HG03060 (cell line): ENCODE data around the gene KRT76.

Source experiments
- ATAC-seq: cut with Tn5 transposase; IDR thresholded peaks from one replicate; pipeline ENCODE4 v1.9.1; 2021; ENCODE audit warnings: low read depth, moderate number of reproducible peaks; ENCODE audit not compliant: unreplicated experiment

Gene KRT76

DNA sequence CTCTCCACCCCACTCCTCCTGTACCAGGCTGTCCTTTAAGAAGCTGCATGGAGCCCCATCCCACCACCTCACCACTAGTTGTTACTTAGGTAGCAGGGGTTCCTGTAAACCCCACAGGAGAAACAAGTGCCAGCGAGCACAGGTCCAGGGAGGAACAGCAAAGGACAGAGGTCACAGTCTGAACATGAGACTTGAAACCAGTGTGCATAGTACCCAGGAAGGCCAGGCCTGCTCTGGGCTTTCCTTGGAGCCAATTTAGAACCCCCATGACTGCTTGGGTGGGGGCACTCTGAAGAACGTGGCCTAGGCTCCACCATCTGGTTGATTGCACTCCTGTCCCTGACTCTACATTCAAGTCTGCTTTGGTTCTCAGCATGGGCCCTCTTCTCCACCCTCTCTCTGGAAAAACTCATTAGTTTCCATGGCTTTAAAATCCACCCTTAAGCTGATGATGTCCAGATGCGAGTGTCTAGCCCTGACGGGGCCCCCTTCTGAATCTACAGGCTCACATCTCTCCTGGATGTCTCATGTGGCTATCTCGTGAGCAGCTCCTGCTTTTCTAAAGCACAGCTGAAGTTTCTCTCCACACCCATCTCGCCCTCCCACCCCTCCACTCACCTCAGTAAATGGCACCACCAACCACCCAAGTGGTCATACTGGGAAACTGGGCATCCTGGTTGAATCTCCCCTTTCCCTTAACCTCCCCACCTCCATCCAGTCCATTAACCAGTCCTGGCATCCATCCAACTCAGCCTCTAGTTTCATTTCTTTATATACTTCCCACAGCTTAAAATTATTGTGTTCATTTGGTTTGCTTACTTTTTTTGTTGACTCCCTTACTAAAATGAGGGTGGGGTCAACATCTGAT is 10.4 kb upstream of the KRT76 start:
- no peak for ATAC-seq

DNA sequence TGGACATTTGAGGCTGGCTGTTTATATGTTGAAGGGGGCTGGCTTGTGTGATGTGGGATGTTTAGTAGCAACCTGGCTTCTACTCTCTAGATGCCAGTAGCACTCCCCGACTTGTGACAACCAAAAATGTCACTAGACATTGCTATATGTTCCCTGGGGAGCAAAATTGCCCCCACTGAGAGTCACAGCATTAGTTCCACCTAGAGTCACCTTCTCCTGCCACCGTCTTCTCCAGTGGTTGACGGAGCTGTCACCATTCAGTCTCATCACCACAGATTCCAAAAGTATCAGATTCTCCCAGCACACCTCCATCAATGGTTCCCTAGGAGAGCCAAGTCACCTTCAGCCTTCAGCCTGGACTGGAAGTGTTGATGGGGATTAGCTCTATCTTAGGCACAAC is 7.8 kb upstream of the KRT76 start:
- no peak for ATAC-seq

DNA sequence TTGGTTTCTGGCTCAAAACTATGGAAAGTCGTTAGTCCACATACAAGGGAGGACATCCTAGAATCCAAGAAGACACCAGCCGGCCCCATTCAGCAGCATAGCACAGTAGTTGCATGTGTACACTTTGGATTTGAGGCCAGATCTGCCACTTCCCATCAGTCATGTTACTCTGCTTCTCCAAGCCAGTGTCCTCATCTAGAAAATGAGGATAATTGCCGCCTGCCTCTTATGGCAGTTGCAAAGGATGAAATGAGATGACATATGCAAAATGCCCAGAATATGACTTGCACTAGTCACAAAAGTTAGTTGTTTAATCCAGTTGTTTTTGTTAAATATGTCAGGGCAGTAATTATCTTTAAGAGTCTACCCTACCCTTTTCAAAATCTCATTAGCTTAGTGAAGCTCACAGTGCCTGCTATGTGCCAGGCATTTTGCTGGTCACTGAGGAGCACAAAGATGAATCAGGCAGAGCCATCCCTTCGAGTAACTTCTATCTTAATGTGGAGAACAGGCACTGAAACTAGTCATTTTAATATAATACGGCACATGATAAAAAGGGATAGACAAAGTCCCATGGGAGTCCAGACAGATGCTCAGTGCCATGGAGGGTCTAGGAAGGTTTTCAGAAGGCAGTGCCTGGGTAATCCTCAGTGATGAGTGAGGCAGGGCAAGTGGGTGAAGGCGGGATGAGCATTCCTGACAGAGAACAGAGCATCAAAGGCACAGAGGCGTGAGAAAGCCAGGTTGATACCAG is 6.6 kb upstream of the KRT76 start:
- no peak for ATAC-seq

DNA sequence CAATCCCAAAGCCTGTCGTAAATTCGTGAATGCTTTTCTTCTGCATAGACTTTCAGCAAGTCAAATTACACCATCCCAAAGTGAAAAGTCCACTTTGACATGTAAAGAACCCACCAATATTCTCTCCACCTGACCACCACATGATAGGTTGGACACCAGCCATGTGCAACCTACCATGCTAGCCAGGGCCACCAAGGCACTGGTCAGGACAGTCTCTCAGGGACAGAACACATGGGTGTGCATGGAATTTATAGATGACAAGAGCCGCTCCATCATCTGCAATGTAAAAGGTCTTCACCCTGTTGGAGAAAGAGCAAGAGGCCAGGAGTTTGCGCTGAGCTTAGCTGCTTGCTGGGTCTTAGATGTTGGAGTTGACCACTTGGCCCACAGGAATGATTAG is 5.4 kb upstream of the KRT76 start:
- ATAC-seq: no peak

DNA sequence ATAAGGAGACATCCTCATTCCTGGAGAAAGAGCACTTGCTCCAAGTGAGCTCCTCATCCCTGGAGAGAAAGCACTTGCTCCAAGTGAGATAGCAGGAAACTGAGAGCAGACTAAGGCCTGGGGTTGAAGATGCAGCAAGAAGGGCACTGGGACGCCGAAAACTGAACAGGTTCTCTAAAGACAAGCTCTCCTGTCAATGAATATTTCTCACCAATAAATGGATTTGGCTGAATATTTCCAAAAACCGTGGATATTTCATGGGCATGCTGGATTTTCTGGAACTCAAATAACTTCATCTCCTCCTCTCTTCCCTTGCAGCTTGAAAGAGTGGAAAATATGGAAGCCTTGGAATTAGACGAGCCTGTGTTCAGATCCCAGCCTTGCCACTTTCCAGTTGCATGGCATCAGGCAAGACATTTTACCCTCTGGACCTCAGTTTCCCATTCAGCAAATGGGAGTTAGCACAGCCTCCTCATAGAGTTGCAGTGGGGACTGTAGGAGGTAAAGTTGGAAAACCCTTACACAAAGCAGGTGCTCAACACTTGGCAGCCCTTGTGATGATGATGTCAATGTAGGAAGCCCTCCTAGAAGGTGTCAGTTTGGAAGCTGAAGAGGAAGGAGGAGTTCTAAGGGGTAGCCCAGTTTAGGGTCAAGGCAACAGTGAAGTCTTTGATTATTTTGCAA is 4.4 kb upstream of the KRT76 start:
- ATAC-seq: no peak

DNA sequence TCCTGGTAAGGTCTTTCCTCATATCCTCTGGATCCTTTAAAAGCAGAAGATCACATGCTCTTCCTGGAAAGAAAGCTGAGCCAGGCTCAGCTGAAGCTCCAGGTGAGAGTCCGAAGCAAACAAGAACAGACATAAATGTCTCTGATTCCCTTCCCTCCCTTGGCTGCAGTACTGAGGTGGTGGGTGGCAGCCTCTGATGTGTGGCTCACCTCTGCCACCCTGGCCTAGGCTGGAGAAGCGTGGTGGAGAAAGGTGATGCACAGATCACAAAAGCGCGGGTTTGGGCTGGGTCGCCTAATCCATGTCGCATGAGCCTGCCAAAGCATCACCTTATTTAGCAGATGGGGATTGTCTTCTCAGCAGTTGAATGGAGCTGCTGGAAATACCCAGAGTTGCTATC is 2.8 kb upstream of the KRT76 start:
- ATAC-seq: no peak

DNA sequence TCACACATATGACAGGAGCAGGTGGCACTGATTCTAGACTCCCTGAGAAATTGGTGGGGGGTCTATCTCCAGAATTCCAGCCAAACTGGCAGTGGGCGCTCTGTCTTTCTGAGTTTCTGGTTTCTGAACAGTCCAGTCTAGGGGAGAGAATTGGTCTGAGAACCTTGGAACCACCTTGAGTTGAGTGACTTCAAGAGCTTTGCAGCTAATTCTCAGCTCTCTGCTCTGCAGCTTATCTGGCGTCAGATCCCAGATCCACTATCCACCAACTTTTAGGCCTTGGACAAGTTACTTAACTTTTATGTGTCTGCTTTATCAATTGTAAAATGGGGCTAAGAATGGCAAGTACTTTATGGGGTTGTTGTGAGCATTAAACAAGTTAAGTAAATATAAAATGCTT is 1.7 kb upstream of the KRT76 start:
- no peak for ATAC-seq

DNA sequence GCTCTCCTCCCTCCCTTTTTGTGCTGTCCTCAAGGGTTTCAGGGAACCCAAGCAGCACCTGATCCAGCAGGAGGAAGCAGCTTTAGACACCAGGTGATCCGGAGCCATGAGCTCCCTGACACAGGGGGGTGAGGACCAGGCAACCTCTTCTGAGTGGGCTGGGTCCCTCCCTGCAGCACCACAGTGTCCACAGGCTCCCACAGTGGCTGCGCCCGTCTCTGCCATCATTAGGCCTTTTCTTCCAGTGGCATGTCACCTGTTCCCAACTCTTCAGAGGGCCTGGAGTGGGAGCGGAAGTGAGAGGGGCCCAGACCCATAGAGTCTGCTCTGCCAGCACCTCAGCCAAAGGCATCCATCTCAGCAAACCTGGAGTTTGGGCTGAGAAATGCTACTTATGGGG is 421 bp upstream of the KRT76 start:
- ATAC-seq: no peak

DNA sequence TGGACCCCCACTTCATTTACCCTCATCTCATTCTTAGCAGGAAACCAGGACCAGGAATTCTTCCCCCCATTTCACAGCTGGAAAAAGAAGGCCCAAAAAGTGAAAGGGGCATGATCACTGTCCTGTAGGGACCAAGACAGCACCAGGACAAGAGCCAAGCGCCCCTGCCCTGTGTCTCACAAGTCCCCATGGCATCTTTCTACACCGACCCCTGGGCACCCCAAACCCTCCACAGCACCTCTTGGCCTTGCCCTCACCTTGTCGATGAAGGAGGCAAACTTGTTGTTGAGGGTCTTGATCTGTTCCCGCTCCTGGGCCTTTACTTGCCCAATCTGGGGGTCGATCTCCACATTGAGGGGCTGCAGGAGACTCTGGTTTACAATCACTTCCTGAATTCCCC is 710 bp downstream of the KRT76 start:
- ATAC-seq: no peak

DNA sequence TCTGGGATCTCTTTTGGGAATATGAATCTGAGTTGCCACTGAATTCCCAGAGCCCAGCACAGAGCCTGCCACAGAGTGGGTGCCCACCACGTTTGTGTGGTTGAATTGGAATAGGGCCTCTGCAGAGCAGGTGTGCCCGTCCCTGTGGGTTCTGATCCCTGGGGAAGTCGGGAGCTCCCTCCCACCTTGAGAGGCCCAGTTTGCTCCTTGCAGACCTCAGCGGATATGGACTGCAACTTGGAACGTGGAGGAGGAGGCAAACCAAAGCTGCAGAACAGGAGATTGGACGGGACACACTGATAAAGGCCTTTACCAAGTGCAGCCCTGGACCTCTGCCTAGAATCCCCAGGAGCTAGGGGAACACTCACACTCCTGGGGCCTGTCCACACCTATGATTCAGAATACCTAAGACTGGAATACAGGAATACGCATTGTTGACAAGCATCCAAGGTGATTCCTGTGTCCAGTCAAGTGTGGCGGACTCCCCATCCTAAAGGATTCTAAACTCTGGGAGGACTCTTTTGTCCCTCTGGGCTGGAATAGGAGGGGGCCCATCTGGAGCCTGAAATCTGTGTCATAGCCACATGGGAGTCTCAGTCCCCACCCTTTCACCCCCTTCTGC is 2.4 kb downstream of the KRT76 start:
- no peak for ATAC-seq

DNA sequence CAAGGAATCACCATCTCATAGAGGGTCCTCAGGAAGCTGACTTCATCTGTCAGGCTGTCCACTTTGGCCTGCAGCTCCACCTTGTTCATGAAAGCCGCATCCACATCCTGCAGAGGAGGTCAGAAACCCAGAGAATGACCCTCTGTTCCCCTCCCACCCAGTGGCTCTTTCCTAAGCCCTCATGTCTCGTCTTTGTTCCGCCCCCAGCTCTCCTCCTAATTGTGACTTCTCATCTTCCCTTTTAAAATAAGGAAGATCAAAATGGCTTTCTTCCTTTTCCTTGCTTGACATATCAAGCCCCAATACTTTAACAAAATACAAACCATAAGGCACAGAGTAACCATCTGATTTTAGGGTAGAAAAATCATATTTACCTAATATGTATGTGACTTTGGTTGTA is 4.4 kb downstream of the KRT76 start:
- ATAC-seq: no peak

DNA sequence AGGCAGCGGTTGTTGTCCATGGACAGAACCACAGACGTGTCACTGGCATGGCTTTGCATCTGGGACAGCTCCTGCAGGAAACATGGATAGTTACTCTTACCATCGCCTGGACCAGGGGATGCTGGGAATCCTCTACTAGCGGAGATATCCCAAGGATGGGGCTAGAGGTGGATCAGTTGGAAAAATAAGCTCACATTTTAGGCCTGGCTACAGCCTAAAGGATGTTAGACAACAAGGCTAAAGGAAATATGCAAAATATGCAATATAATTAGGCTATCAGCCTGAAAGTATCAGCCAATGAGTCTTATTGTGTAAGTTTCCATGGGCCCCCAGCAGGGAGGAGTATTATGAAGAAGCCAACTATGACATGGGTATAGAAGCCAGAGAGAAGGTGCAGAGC is 5.0 kb downstream of the KRT76 start:
- ATAC-seq: no peak

DNA sequence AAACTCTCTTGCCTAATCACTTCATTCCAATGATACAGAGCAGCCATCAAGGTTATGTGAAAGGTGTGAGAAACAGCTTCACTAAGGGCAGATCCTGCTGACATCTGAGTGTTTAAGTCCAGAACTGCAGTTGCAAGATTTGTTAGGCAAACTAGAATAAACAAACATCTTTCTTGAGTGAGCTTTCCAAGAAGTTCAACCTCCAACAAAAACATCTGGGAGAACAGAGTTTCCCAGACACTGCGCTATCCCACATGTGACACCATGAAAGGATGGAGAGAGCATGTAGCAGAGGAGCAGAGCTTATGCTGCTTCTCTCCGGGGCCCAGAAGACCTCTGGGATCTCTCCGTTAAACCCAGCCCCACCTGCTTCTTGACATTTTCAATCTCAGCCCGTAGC is 5.6 kb downstream of the KRT76 start:
- no peak for ATAC-seq

DNA sequence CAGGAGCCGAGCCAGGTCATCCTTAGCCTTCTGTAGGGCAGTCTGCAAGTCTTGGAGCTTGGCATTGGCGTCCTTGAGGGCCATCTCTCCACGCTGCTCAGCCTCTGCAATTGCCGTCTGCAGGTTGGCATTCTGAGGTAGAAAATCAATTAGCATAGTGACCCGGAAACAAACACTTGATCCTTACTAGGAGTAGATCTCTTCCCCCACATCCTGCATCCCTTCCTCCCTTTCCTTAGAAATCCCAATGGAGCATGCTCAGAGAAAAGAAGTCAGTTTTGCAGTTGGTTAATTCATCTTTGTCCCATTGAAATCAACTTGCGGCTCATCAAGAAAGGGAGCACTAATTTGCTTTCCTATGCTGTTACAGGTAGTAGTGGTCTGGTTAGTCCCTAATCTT is 6.1 kb downstream of the KRT76 start:
- ATAC-seq: no peak

DNA sequence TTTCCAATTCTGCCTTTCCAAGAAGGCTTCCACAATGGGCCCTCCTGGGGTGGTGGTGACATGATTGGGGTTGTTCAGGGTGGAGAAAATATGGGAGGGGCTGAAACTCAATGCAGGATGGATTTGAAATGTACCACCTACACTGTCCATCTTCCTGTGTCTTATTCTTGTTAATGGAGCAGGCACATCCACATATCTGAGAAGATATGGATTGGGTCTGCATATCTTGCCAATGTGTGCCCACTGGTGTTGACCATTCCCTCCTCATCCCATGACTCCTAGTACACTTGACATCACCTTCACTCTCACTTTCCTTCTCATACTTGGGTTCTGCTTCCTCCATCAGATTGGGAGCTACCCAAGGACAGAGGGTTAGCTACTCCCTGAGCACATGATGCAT is 7.2 kb downstream of the KRT76 start:
- ATAC-seq: no peak

DNA sequence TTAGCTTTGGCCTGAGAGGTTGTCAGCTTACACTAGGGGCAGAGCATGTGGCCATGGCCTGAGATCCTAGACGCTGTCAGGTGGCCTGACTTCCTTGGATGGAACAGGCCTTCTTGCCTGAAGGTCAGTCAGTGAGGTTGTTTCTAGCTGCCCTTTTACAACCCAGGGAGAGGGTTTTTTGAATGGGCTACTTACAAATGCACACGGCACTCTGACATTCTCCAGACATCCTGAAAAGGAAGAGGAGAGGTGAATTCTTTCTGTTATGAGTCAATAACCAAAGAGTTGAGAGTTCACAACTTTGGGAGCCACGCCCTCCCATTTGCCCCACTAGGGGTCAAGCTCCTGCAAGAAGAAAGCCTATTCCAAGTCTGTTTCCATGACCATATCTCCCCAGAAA is 7.8 kb downstream of the KRT76 start:
- ATAC-seq: no peak

DNA sequence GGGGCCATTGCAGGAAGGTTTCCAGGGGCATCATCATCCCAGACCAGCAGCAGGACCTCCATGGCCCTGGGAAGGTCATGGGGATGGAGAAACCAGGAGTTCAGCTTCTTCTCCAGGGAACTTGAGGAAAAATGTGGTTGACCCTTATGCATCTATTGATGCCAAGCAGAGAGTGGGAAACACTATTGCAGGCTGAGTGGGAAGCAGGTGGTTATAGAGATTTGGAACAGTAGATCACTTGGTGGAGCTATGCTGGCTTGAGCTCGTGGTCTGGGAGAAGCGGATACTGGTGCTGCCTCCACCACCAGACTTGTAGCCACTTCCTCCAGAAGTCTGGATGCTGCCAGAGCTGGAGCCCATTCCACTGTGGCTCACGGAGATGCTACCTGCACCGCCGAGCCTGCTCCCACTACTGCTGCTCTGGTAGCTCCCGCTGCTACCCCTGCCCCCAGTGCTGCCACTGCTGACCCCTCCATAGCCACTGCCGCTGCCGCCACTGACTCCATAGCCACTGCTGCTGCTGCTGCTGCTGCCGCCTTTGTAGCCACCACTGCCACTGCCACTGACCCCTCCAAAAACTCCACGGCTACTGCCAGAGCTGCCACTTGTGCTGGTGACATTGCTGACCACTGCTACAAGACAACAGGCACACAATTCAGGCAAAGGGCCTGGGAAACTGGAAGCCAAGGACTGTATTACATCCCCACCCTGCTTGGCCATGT is 8.5 kb downstream of the KRT76 start:
- ATAC-seq: no peak

DNA sequence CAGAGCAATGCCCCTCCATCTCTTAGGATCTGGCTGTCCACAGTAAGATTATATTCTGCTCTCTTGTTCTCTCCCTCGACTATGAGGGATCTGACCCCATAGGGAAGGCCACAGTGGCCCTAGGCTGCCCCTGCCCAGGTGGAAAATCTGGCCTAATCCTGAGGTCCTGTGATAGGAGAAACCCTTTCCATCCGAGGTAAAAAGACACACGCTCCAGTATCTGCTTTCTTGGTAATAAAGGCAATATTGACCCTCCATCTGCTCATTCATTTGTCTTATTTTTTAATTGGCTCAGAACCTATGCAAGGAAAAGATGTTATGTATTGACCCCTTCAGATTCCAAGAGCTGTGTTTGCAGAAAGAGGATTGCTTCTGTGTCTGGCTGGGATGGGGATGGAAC is 9.7 kb downstream of the KRT76 start:
- no peak for ATAC-seq

DNA sequence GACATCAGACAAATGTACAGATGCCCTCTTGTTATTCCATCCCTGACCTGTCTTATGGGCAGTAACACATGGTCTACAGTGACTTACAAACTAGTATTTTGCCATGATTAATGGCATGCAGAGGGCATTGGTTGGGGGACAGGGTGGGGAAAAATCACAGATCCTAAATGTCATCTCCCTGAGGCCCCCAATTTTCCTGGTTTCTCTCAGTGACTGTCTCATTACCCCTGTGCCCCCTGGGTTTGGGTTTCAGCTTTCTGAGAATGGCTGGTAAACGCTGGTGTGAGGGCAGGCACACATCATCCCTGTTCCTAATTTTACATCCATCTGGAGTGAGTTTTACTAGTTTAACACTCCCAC is 10.1 kb downstream of the KRT76 start:
- no peak for ATAC-seq

DNA sequence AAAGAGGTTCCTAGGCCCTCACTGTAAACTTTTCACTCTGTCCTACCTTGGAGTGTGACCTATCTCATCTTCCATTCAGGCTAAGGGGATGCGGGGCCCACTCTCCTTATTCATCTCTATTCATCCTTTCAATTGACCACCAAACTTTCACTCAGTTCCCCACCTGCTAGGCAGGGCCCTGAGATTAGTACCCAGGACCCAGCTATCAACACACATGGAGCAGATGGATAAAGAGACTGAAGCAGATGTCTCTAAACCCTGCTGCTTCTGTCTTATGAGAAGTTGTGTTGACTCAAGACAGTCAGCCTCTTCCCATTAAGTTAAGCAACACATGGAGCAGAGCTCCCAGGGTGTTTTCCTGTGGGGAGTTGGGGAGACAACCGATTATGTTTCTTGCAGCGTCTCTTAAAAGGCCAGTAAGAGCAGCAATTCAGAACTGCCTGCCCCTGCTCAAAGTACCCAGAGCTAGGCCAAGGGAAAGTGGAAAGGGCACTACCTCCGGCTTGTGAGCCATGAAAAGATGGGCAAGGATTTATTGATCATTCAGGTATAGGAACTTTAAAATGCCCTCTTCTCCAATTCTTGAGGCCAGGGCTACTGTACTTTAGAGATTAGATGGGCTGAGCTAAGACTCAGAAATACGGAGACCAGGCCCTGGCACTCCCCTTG is 10.7 kb downstream of the KRT76 start:
- ATAC-seq: no peak
